Astrocyte (in vitro differentiated cells and primary cell): Measurements from ENCODE around the gene FLYWCH1.

Source experiments
- EZH2 ChIP-seq: IDR thresholded peaks from 2 replicates; pipeline ENCODE4 v1.6.1; 2012; ENCODE audit warnings: mild to moderate bottlenecking, low read length, inconsistent platforms; ENCODE audit not compliant: insufficient read depth
- TF ChIP-seq, protein P1 (sequence below): IDR thresholded peaks from 2 replicates; pipeline ENCODE4 v1.5.1; 2011; ENCODE audit warnings: low read depth, mild to moderate bottlenecking, inconsistent platforms, low read length, moderate library complexity; ENCODE audit not compliant: insufficient read depth

DNA sequence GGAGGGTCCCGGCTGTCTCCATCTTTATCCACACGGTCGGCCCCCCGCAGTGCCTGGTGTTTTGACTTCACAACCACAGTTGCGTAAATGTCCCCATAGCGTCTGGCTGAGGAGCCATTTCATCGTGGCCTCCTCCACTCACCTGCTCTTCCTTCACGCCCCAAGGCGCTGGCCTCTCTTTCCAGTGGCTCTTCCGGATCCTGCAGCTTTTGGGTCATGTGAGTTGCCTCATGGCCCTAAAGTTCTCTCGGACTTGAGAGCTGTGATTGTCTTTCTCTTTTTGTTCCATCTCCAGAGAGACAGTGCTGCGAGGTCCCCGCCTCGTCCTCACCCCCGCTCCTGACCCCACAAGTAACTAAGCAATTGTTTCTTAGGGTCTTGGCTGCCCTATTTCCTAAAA lies 22.7 kb downstream of the FLYWCH1 start:
- TF ChIP-seq, protein P1, sequence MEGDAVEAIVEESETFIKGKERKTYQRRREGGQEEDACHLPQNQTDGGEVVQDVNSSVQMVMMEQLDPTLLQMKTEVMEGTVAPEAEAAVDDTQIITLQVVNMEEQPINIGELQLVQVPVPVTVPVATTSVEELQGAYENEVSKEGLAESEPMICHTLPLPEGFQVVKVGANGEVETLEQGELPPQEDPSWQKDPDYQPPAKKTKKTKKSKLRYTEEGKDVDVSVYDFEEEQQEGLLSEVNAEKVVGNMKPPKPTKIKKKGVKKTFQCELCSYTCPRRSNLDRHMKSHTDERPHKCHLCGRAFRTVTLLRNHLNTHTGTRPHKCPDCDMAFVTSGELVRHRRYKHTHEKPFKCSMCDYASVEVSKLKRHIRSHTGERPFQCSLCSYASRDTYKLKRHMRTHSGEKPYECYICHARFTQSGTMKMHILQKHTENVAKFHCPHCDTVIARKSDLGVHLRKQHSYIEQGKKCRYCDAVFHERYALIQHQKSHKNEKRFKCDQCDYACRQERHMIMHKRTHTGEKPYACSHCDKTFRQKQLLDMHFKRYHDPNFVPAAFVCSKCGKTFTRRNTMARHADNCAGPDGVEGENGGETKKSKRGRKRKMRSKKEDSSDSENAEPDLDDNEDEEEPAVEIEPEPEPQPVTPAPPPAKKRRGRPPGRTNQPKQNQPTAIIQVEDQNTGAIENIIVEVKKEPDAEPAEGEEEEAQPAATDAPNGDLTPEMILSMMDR = no peak
- TF ChIP-seq EZH2 = no peak
